K562 (cell line): Measurements from ENCODE around the gene DISC1. TPM values are rescaled to one million over a fixed set of nuclear protein-coding genes. Genes with fewer than 3 reads are reported as not detected.

ENCODE experiments used
- ATAC-seq: fragments of 200-7000 bp; cut with Tn5 transposase; 3 replicates; pipeline ENCODE4 v1.9.1; 2020; ENCODE audit warnings: moderate library complexity
- BruUV-seq: library from RNA; stranded (reverse); fragments of 400-500 nt; replicated peaks from 2 replicates; lab custom pipeline; 2021; lab: Mats Ljungman, UMichigan
- CTCF ChIA-PET: fragments of 300-600 bp; formaldehyde crosslinking; extraction: SDS; loops from one replicate; lab custom pipeline; 2021; ENCODE audit warnings: low intra/inter-chr PET ratio; lab: Yijun Ruan, JAX
- POLR2A ChIA-PET: fragments of 300-600, 350-650 bp; sonication (Branson Sonifier 250); formaldehyde crosslinking; extraction: SDS; loops from one replicate; lab custom pipeline; 2021; ENCODE audit warnings: antibody characterized with exemption, inconsistent platforms; lab: Yijun Ruan, JAX
- DNase-seq, 4 experiments: peaks; one replicate each; pipeline versions ENCODE4 v3.0.0 to v3.0.0-alpha.2; 2011 to 2018; ENCODE audit warnings: low spot score in 3 of 4, mixed read lengths in 3 of 4; ENCODE audit errors: extremely low read depth in 1 of 4
- FAIRE-seq: peaks from 2 replicates; lab custom pipeline; 2011; peaks lifted over from hg19 to GRCh38; lab: Jason Lieb, UNC
- H2AFZ ChIP-seq: 2 replicates; pipeline ENCODE4 v1.6.0; 2011; ENCODE audit warnings: low read depth, low read length, control low read depth, inconsistent platforms
- H3K27ac ChIP-seq: fragments of 200-600 bp; 3 replicates; pipeline ENCODE4 v1.8.0; 2011; ENCODE audit warnings: low read depth, mild to moderate bottlenecking, control low read depth, inconsistent platforms, low read length, moderate library complexity, mixed read lengths; ENCODE audit errors: extremely low read depth
- H3K27me3 ChIP-seq, 2 experiments: fragments of 300-600 bp in 1 of 2; 2 replicates in 1 of 2; 3 replicates in 1 of 2; pipeline versions ENCODE4 v1.6.0 to v1.8.0; 2011; ENCODE audit warnings: inconsistent platforms in 2 of 2, low read length in 2 of 2, mild to moderate bottlenecking in 1 of 2, mixed read lengths in 1 of 2, moderate library complexity in 1 of 2; ENCODE audit not compliant: control insufficient read depth in 2 of 2, insufficient read depth in 2 of 2
- H3K36me3 ChIP-seq: fragments of 300-600 bp; 3 replicates; pipeline ENCODE4 v1.8.0; 2011; ENCODE audit warnings: mild to moderate bottlenecking, low read length, inconsistent platforms; ENCODE audit not compliant: control insufficient read depth, insufficient read depth
- H3K4me1 ChIP-seq, 2 experiments: fragments of 200-600 bp in 1 of 2; replicated peaks in 1 of 2; 2 replicates in 1 of 2; 3 replicates in 1 of 2; pipeline versions ENCODE4 v1.5.1 to v1.8.0; 2011; ENCODE audit warnings: inconsistent platforms in 2 of 2, low read length in 2 of 2, mild to moderate bottlenecking in 1 of 2, mixed read lengths in 1 of 2, moderate library complexity in 1 of 2; ENCODE audit not compliant: control insufficient read depth in 2 of 2, insufficient read depth in 2 of 2
- H3K4me2 ChIP-seq: 2 replicates; pipeline ENCODE4 v1.6.1; 2011; ENCODE audit warnings: low read length, control low read depth, inconsistent platforms, mixed read lengths; ENCODE audit not compliant: insufficient read depth
- H3K4me3 ChIP-seq: fragments of 200-600 bp; sonication (generic), shearing (Covaris generic); 2 replicates; pipeline ENCODE4 v1.5.1; 2016; ENCODE audit warnings: control low read depth, inconsistent platforms
- H3K79me2 ChIP-seq: fragments of 200-600 bp; 3 replicates; pipeline ENCODE4 v1.8.0; 2011; ENCODE audit warnings: low read length, inconsistent platforms; ENCODE audit not compliant: control insufficient read depth, insufficient read depth
- H3K9ac ChIP-seq, 2 experiments: 2 replicates each; pipeline versions ENCODE4 v1.6.0 to v1.6.1; 2011; ENCODE audit warnings: low read depth in 2 of 2, low read length in 2 of 2, control low read depth in 1 of 2, inconsistent platforms in 1 of 2, mild to moderate bottlenecking in 1 of 2, mixed read lengths in 1 of 2; ENCODE audit not compliant: insufficient read depth in 1 of 2
- H3K9me1 ChIP-seq: one replicate; pipeline ENCODE4 v1.6.0; 2011; ENCODE audit warnings: inconsistent platforms, mild to moderate bottlenecking, low read length, moderate library complexity; ENCODE audit not compliant: control insufficient read depth, insufficient read depth
- H3K9me3 ChIP-seq: replicated peaks from 2 replicates; pipeline ENCODE4 v1.5.1; 2011; ENCODE audit warnings: low read depth, low read length, inconsistent platforms; ENCODE audit not compliant: control insufficient read depth, insufficient read depth
- H4K20me1 ChIP-seq: replicated peaks from 2 replicates; pipeline ENCODE4 v1.6.1; 2011; ENCODE audit warnings: low read length, inconsistent platforms, mixed read lengths; ENCODE audit not compliant: control insufficient read depth, insufficient read depth
- BHLHE40 ChIP-seq: IDR thresholded peaks from 2 replicates; pipeline ENCODE4 v1.6.1; 2011; ENCODE audit warnings: low read length, improper control_type of control experiment
- FOS ChIP-seq: IDR thresholded peaks from 3 replicates; pipeline ENCODE4 v1.6.1; 2011; ENCODE audit not compliant: insufficient read length; ENCODE audit errors: extremely low read depth
- HLTF ChIP-seq: fragments of 450-650 bp; IDR thresholded peaks from 2 replicates; pipeline ENCODE4 v1.6.1; 2016
- HSF4 ChIP-seq: fragments of 250-450 bp; sonication (Bioruptor Pico); IDR thresholded peaks from 2 replicates; pipeline ENCODE4 v2.1.2; 2022; ENCODE audit warnings: mild to moderate bottlenecking, moderate library complexity, borderline replicate concordance
- IFI16 ChIP-seq: fragments of 250-450 bp; sonication (Bioruptor Pico); IDR thresholded peaks from 2 replicates; pipeline ENCODE4 v2.1.2; 2022; ENCODE audit warnings: mild to moderate bottlenecking, inconsistent platforms
- MAX ChIP-seq: sonication (generic); formaldehyde crosslinking; IDR thresholded peaks from 2 replicates; pipeline ENCODE4 v1.9.0; 2022; ENCODE audit warnings: mild to moderate bottlenecking, missing genetic modification reagents
- NFE2L1 ChIP-seq: fragments of 450-650 bp; IDR thresholded peaks from 2 replicates; pipeline ENCODE4 v1.6.1; 2016; ENCODE audit warnings: missing genetic modification characterization, low read depth, mild to moderate bottlenecking, missing compliant biosample characterization, moderate library complexity, borderline replicate concordance
- SIN3A ChIP-seq, 2 experiments: fragments of 150-350 bp in 1 of 2; IDR thresholded peaks; 2 replicates each; pipeline ENCODE4 v1.6.1; 2011 to 2016; ENCODE audit warnings: borderline replicate concordance in 2 of 2, low read depth in 2 of 2, low read length in 2 of 2, mild to moderate bottlenecking in 2 of 2, moderate library complexity in 2 of 2; ENCODE audit not compliant: control insufficient read depth in 1 of 2
- SIN3B ChIP-seq: fragments of 450-650 bp; IDR thresholded peaks from 2 replicates; pipeline ENCODE4 v1.6.1; 2017; ENCODE audit warnings: low read depth, mild to moderate bottlenecking, moderate library complexity
- ZFP36 ChIP-seq: fragments of 150-350 bp; IDR thresholded peaks from 2 replicates; pipeline ENCODE4 v1.6.1; 2018; ENCODE audit warnings: low read length, low read depth; ENCODE audit not compliant: partially characterized antibody
- ZNF445 ChIP-seq: fragments of 250-450 bp; sonication (Bioruptor Pico); IDR thresholded peaks from 2 replicates; pipeline ENCODE4 v1.4.0; 2020; ENCODE audit warnings: low read depth, mild to moderate bottlenecking, moderate library complexity
- WGBS: fragments of 100-300 bp; shearing (Covaris generic); methylation state at CpG from one replicate; pipeline ENCODE4 v1.1.6; 2016; ENCODE audit warnings: low coverage, mixed read lengths; ENCODE audit not compliant: insufficient coverage; ENCODE audit errors: missing lambda C conversion rate; 5-methylcytosine and 5-hydroxymethylcytosine counted together
- in situ Hi-C: fragments of 300-500 bp; cut with MboI; formaldehyde crosslinking; loops from 4 replicates; pipeline ENCODE4 v1.15.0; 2018; ENCODE audit warnings: inconsistent platforms, mixed read lengths
- intact Hi-C: fragments of 100-400 bp; cut with micrococcal nuclease; formaldehyde crosslinking; loops from 2 replicates; pipeline ENCODE4 v1.14.2; 2022
- polyA plus RNA-seq, 8 experiments: library from polyadenylated mRNA; depleted of rRNA in 4 of 8; stranded (reverse) in 5 of 8; unstranded in 3 of 8; fragments of >200 nt; fragmentation: Nextera tagmentation in 2 of 8; fragmentation: Illumina TruSeq in 1 of 8; extraction: Ambion mirVana in 2 of 8; extraction: Trizol in 1 of 8; gene quantifications; 2 replicates each; pipeline versions ENCODE4 v1.2.1 to v1.2.3, GENCODE V29; 2011 to 2014; ENCODE audit warnings: inconsistent platforms in 1 of 8, missing spikeins in 1 of 8
- total RNA-seq, 7 experiments: library from RNA; depleted of rRNA in 6 of 7; stranded (reverse); fragments of >200 nt in 6 of 7; fragmentation: Illumina TruSeq in 2 of 7; extraction: Trizol in 2 of 7; gene quantifications; 2 replicates each; pipeline versions ENCODE4 v1.2.1 to v1.2.3, GENCODE V29; 2011 to 2021; ENCODE audit warnings: low replicate concordance in 1 of 7
- TF ChIP-seq, protein P1 (sequence below): fragments of 450-650 bp; formaldehyde crosslinking; IDR thresholded peaks from 2 replicates; pipeline ENCODE4 v1.4.0; 2022; ENCODE audit warnings: missing genetic modification characterization

The DISC1 gene
- total and polyA plus RNA-seq, 9 of the 15 experiments (the other 6 are each of a cell fraction or from before 2014, with no cell fraction given), result 0.01 to 0.11 (median 0.08) TPM; not detected in 1

- H3K4me3 ChIP-seq, result no peak overlapping the region
- no peak overlapping the region for H3K27ac ChIP-seq
- no peaks in the 10 kb centered on the region for H3K79me2 ChIP-seq
- peaks cover 29 to 43% of the 10 kb centered on the region in 2 experiments; a peak in 4 of 5 replicates for H3K27me3 ChIP-seq
- FAIRE-seq (no peak), ATAC-seq (no peak), DNase-seq (no peak)
- TF ChIP-seq FOS (no peak), BHLHE40 (no peak), NFE2L1 (no peak), ZNF445 (no peak), MAX (no peak), SIN3B (no peak), HSF4 (CRISPR knock-in tag) (no peak), ZFP36 (no peak), IFI16 (CRISPR knock-in tag) (no peak), SIN3A (IDR thresholded peaks at IDR 0.05; ENCODE audit: borderline replicate concordance in 2 of 2, control insufficient read depth in 1 of 2, low read depth in 2 of 2, low read length in 2 of 2) (no peak), HLTF (no peak)
- TF ChIP-seq, protein P1, sequence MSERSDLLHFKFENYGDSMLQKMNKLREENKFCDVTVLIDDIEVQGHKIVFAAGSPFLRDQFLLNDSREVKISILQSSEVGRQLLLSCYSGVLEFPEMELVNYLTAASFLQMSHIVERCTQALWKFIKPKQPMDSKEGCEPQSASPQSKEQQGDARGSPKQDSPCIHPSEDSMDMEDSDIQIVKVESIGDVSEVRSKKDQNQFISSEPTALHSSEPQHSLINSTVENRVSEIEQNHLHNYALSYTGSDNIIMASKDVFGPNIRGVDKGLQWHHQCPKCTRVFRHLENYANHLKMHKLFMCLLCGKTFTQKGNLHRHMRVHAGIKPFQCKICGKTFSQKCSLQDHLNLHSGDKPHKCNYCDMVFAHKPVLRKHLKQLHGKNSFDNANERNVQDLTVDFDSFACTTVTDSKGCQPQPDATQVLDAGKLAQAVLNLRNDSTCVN (CRISPR knock-in tag), result no peak
- H3K4me1 ChIP-seq, result peaks cover 0 to 4% of the 10 kb centered on the region in 2 experiments; a peak in 1 of 5 replicates
- H3K9ac ChIP-seq, result peak overlapping the region in 1 of 2 experiments; percentile 17; a peak in 1 of 4 replicates
- no peaks in the 10 kb centered on the region for H3K9me1 ChIP-seq
- WGBS, result 2% methylated on average over 11 of the region's 11 CpGs
- no TSS peak for BruUV-seq
- ChIA-PET CTCF (no interaction called here), POLR2A (interaction anchor here (0.7 to 2.4 kb wide), 4 partner anchors 10 to 15 kb away, joined by 3 to 9 read pairs (median 4); no protein-coding TSS in a partner anchor)
- in situ Hi-C loops, result no loop called here
- H3K9me3 ChIP-seq, result no peaks in the 10 kb centered on the region
- intact Hi-C loops, result no loop called here
- H2AFZ ChIP-seq, result no peak overlapping the region
- H4K20me1 ChIP-seq, result no peaks in the 10 kb centered on the region; the same call in 1 of the 2 replicates
- H3K4me2 ChIP-seq, result no peak overlapping the region
- no peaks in the 10 kb centered on the region for H3K36me3 ChIP-seq
These were observed 67.5 kb downstream of the DISC1 start for GRCh38 chr1:231694075-231694431.
